HL-60 (cell line): ENCODE measurements around the gene CHAF1A.

Experiments
- CTCF ChIP-seq: IDR thresholded peaks from one replicate; pipeline ENCODE4 v1.5.1; 2011; ENCODE audit warnings: low read length, control low read depth, inconsistent platforms; ENCODE audit not compliant: insufficient read depth
- GABPA ChIP-seq: IDR thresholded peaks from 2 replicates; pipeline ENCODE4 v1.6.1; 2012; ENCODE audit warnings: low read depth
- POLR2AphosphoS5 ChIP-seq: IDR thresholded peaks from 2 replicates; pipeline ENCODE4 v1.6.1; 2012; ENCODE audit warnings: low read depth
- REST ChIP-seq: IDR thresholded peaks from 2 replicates; pipeline ENCODE4 v1.6.1; 2012; ENCODE audit warnings: low read depth; ENCODE audit not compliant: insufficient replicate concordance

- no peak for TF ChIP-seq CTCF
- TF ChIP-seq POLR2AphosphoS5, result no peak
- no peak for TF ChIP-seq GABPA
- no peak for TF ChIP-seq REST
Measured at GRCh38 chr19:4385291-4386040, 17.0 kb upstream of the CHAF1A start.
